Activated T-cell treated with anti-CD3 and anti-CD28 coated beads, Interleukin-2, amount 50 U/mL, for 4 hours (primary cell): ENCODE data around the gene RFC3. TPM values are rescaled to one million over a fixed set of nuclear protein-coding genes. Genes with fewer than 3 reads are reported as not detected.
"Not testable (repeated sequence)": the region's sequence is repeated elsewhere in the genome, so short reads cannot be mapped to it uniquely, and the experiment has no call there.

Experiments used
- ATAC-seq, 2 donors: fragments of 200-7000 bp; cut with Tn5 transposase; one replicate each; pipeline ENCODE4 v1.10.0; 2021
- DNase-seq: peaks from one replicate; pipeline ENCODE4 v3.0.0-alpha.2; 2020
- H3K27me3 Mint-ChIP-seq: one replicate; pipeline ENCODE4 v1.8.0; 2021; ENCODE audit warnings: low read depth, mixed read lengths
- H3K36me3 Mint-ChIP-seq: one replicate; pipeline ENCODE4 v1.8.0; 2022; ENCODE audit warnings: mixed read lengths; ENCODE audit not compliant: insufficient read depth
- H3K4me1 Mint-ChIP-seq: one replicate; pipeline ENCODE4 v1.8.0; 2021; ENCODE audit warnings: low read depth, mixed read lengths
- H3K4me3 Mint-ChIP-seq: one replicate; pipeline ENCODE4 v1.8.0; 2021; ENCODE audit warnings: mild to moderate bottlenecking, moderate library complexity, mixed read lengths
- H3K9me3 Mint-ChIP-seq: one replicate; pipeline ENCODE4 v1.8.0; 2021; ENCODE audit warnings: mixed read lengths
- total RNA-seq, 3 donors: library from RNA; stranded (reverse); gene quantifications; one replicate each; pipeline ENCODE4 v1.2.1, GENCODE V29; 2021

RFC3 gene, protein sequence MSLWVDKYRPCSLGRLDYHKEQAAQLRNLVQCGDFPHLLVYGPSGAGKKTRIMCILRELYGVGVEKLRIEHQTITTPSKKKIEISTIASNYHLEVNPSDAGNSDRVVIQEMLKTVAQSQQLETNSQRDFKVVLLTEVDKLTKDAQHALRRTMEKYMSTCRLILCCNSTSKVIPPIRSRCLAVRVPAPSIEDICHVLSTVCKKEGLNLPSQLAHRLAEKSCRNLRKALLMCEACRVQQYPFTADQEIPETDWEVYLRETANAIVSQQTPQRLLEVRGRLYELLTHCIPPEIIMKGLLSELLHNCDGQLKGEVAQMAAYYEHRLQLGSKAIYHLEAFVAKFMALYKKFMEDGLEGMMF
- total RNA-seq: 10 to 100 TPM; 35.2 to 44.6 (median 43.8) TPM

DNA sequence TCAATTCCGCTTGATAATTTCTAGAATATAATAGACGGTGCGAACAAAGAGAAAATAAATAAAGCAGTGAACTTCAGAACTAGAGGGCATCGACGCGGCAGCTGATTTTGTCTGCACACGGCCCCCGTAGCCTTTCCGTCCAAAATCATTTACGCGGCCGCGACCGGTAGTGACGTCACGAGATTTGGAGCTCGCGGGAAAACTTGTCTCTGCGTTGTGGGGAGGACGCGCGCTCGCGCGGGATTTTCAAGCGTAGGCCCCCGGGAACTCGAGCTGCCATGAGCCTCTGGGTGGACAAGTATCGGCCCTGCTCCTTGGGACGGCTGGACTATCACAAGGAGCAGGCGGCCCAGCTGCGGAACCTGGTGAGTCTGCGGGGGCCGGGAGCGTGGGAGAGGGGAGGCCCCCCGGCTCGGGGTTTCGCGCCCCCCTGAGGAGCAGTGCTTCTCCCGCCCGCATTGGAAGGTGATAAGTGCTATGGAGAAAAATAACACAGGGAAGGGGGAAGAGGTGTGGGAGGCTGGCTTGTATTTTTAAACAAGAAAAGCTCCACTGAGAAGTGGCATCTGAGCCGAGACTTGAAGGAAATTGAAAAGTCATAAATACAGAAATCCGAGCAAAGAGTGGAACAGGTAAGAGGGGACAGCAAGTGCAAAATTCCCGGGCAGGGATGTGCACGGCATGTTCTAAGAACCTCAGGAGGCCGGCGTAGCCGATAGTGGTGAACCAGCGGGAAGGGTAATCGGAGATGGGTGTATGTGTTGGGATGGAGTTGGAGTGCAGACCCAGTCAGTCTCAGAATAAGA is at the start of gene RFC3:
Gene RFC3 (plus strand): TSS at position 249 of the 806 bp plus-strand sequence. CDS start 30 bp downstream, at position 279.
- no peaks in the 10 kb centered on the region for H3K9me3 Mint-ChIP-seq
- ATAC-seq: peak; percentile 96 to 97
- H3K4me3 Mint-ChIP-seq: peak within 1 kb of the TSS; percentile 93
- H3K27me3 Mint-ChIP-seq: peaks cover 5% of the 10 kb centered on the region
- peaks cover 16% of the 10 kb centered on the region for H3K4me1 Mint-ChIP-seq
- DNase-seq: peak; percentile 86
- H3K36me3 Mint-ChIP-seq: peaks cover 8% of the 10 kb centered on the region

DNA sequence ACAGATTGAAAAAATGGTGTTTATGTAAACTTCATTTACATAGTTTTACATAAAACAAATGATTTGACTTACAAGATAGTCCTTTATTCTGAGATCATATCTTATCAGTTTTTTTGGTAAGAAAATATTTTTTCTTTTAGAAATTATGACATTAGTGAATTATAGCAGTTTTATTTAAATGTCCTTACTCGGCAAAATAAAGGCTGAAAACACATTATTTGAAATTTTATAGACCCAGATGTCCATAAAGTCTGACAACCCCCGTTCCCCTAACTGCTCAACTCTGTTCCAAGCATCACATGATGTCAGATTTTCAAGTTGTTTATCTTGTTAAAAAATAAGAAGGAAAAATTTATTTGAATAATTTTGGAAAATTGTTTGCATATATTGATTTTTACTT is 46.7 kb upstream of the RFC3 start:
- Mint-ChIP-seq H3K4me3 (no peak overlapping the region), H3K27me3 (peaks cover 5% of the 10 kb centered on the region), H3K9me3 (no peaks in the 10 kb centered on the region), H3K36me3 (peaks cover 2% of the 10 kb centered on the region), H3K4me1 (no peaks in the 10 kb centered on the region)
- DNase-seq (no peak), ATAC-seq (no peak)

DNA sequence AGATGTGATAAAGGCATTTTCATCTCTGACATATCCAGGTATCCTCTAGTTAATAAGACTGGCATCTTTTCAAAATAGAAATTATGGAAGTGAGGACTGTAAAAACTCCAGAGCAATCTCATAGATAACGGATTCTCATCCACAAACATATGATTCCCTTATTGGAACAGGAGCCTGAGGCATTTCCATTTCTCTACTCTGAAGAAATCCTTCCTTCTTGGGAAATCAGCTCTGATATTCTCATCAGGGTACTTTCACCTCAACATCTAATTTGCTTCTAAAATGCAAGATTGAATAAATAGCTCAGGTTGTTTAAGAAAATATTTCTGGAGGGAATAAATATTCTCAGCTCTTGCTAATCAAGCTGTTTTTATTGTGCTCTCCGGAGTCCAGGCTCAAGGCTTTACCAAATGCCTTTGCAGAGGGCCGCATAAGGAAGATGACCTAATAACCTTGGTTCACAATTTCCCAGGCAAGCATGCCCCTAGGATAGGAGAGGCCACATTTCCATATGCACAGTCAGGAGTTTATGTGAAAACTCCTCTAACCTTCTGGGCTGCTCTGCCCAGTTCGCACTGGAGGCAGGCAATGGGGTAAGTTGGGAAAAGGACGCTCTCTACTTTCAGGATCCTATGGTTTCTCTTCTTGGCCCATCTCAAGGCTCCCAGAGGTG is 44.0 kb upstream of the RFC3 start:
- H3K27me3 Mint-ChIP-seq: no peaks in the 10 kb centered on the region
- H3K36me3 Mint-ChIP-seq: no peaks in the 10 kb centered on the region
- no peak overlapping the region for H3K4me3 Mint-ChIP-seq
- DNase-seq (no peak), ATAC-seq (no peak)
- H3K9me3 Mint-ChIP-seq: no peaks in the 10 kb centered on the region
- H3K4me1 Mint-ChIP-seq: no peaks in the 10 kb centered on the region

DNA sequence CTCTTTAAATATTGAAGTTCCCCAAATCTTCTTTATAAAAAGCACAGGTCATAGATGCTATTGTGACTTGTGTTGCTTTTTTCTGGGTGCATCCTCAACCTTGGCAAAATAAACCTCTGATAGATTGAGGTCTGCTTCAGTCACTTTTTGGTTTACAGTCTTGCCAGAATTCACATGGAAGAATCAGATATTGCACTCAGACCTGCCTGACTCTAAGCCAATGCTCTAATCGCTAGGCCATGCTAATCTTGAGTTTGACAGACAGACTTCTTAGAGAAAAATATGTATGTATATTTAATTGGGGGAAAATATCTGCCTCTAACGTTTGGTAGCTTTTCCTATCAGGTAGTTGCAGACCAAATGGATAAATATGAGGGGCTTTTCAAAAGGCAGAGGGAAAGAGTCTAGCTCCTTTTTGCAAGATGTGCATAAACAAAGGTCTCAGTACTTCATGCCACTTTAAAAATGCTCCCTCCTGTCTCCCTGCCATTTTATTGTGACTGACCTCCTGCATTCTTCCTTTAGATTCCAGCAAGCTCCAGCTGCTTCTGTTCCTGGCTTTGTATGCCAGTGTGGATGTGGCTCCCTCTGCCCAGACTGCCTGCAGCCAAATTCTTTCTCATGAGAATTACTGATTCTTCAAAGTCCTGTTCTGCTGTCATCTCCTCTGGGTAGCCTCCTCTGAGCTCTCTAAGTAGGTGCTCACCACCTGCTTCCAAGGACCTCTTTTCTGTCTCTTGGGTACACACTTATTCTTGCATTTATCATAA is 42.4 kb upstream of the RFC3 start:
- Mint-ChIP-seq H3K4me1 (no peaks in the 10 kb centered on the region), H3K27me3 (peaks cover under 1% of the 10 kb centered on the region), H3K9me3 (no peaks in the 10 kb centered on the region), H3K4me3 (no peak overlapping the region), H3K36me3 (no peaks in the 10 kb centered on the region)
- no peak for ATAC-seq
- DNase-seq: no peak

DNA sequence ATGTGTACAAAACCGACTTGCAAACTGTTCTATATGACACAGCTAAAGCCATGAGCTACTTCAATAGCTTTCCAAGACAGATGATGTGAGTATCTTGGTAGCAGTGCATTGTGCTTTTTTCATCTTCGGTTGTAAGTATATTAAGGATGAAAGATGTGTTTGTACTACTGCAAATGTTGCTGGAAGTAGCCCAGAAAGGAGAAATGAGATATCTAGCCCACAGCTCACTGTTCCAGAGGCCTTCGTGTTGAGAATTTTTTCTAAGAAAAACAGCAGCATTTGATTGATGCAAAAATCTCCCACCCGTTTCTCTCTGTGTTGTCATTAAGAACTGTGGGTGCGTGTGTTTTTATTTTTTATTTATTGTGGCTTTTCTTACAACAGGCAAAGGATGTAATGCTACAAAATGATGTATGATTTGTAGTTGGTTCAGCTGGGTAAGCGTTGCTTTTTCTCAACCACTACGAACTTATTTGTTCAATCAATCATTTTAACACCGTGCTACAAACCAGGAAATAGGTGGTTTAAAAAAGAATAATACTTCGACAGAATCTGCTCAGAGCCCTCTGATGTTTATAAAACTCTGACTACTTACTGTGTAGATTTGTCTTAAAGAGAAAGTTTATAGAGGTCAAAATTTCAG is 41.6 kb upstream of the RFC3 start:
- no peaks in the 10 kb centered on the region for H3K4me1 Mint-ChIP-seq
- no peaks in the 10 kb centered on the region for H3K36me3 Mint-ChIP-seq
- DNase-seq (no peak), ATAC-seq (no peak)
- no peak overlapping the region for H3K4me3 Mint-ChIP-seq
- peaks cover 2% of the 10 kb centered on the region for H3K27me3 Mint-ChIP-seq
- no peaks in the 10 kb centered on the region for H3K9me3 Mint-ChIP-seq

DNA sequence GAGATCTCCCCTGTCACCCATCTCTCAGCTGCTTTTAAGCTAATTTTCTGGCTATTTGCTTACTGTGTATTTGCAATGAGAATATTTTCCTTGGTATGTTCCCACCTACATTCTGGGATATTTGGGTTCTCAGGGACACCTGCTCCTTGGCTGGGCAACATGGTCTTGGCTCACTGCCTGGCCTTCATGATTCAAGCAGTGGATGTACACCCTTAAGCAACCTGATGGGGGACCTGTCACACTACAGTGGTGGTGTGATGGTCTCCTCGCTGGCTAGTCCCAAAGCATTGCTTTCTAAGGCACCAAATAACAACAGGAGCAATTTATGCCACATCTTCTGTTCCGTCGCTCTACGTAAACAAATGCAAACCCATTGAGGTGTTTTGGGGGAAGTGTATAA is 35.3 kb upstream of the RFC3 start:
- ATAC-seq: no peak
- Mint-ChIP-seq H3K27me3 (peaks cover 7% of the 10 kb centered on the region), H3K4me3 (no peak overlapping the region), H3K36me3 (no peaks in the 10 kb centered on the region), H3K4me1 (peaks cover 12% of the 10 kb centered on the region), H3K9me3 (no peaks in the 10 kb centered on the region)
- no peak for DNase-seq

DNA sequence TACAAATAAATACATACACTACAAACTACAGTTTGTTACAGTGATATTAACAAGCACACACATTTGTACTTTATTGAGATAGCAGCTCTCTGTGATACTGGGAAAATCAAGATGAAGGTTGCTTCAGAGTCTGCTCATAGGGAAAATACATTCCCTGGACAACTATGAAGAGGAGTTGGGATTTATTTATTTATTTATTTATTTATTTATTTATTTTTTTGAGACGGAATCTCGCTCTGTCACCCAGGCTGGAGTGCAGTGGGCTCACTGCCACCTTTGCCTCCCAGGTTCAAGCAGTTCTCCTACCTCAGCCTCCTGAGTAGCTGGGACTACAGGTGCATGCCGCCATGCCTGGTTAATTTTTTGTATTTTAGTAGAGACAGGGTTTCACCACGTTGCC is 34.7 kb upstream of the RFC3 start:
- H3K27me3 Mint-ChIP-seq, DNase-seq, H3K9me3 Mint-ChIP-seq, ATAC-seq, H3K4me3 Mint-ChIP-seq, H3K36me3 Mint-ChIP-seq: not testable (repeated sequence)
- peaks cover 15% of the 10 kb centered on the region for H3K4me1 Mint-ChIP-seq

DNA sequence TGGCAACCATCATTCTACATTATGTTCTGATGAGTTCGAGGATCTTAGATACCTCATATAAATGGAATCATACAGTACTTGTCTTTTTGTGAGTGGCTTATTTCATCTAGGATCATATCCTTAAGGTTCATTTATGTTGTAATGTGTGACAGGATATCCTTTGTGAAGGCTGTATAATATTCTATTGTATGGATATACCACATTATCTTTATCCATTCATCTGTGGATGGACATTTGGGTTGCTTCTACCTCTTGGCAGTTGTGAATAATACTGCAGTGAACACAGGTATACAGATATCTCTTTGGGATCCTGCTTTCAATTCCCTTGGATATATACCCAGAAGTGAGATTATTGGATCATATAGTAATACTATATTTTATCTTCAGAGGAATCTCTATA is 33.2 kb upstream of the RFC3 start:
- no peaks in the 10 kb centered on the region for H3K36me3 Mint-ChIP-seq
- DNase-seq: no peak

DNA sequence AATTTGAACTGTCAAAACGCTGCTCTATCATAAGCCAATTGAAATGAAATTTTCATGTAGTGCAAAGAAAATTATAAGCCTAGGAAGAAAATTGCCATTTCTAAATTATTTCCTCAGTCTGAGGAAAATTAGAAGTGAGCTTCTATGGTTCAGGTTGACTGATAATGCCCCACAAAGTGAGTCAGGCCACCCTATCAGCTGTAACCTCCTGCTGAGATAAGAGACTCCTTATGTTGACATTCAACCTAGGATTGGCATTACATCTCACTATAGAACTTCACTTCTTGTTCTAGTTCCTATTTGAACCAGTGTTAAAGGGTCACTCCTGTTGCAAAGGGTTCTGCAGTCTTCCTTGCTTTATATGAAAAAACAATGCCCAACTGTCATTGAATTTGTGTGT is 32.6 kb upstream of the RFC3 start:
- Mint-ChIP-seq H3K4me3 (no peak overlapping the region), H3K9me3 (no peaks in the 10 kb centered on the region), H3K4me1 (peaks cover 15% of the 10 kb centered on the region), H3K36me3 (no peaks in the 10 kb centered on the region), H3K27me3 (peaks cover 7% of the 10 kb centered on the region)
- ATAC-seq: no peak
- no peak for DNase-seq

More for the DNA sequence above, 33.2 kb upstream of the RFC3 start:
- no peaks in the 10 kb centered on the region for H3K9me3 Mint-ChIP-seq
- ATAC-seq: no peak
- H3K4me3 Mint-ChIP-seq: no peak overlapping the region
- H3K4me1 Mint-ChIP-seq: peaks cover 15% of the 10 kb centered on the region
- H3K27me3 Mint-ChIP-seq: peaks cover 7% of the 10 kb centered on the region

DNA sequence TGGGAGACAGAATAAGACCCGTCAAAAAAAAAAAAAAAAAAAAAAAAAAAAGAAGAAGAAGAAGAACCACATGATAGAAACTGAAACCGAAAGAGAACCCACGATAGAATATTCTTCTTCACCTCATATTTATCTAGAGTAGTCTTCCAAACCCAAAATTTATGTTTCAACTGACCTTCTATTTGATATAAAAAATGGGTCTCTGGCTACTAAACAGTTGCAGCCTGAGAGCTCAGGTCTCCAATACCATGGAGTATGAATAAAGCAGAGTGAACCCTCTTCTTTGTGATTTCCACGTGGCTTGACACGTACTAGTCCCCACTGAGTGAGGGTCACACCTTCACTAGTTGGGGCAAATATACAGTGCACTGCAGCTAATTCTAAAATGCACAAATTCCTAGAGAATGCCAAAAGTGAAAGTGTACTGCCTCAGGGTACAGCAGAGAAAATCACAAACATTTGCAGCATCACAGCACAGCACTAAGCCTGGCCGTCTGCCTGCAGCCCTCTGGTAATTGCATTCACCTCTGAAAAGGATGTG is 30.8 kb upstream of the RFC3 start:
- peaks cover under 1% of the 10 kb centered on the region for H3K9me3 Mint-ChIP-seq
- peaks cover 16% of the 10 kb centered on the region for H3K4me1 Mint-ChIP-seq
- no peaks in the 10 kb centered on the region for H3K36me3 Mint-ChIP-seq

DNA sequence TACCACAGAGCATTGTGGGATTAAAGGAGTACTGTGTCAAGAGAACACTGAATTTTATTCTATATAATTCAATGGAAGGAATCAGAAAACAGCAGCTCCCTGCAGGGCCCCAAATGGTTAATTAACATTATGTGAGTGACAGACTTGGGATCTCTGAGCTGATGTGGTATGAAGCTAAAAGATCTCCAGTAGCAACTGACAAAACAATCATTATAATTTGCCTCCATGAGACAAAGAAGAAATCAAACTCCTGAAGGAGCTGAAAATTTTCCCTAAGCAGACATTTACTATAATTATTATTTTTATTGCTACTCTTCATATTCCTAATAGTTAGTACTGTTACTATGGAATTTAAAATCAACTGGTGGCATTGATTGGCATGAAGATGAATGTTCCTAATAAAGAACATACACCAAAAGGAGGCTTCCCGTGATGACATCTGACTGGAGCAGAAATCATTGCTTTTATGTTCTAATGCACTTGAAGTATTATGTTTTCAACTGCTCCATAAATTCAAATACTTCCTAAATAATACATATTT is 28.8 kb upstream of the RFC3 start:
- Mint-ChIP-seq H3K4me1 (peaks cover 16% of the 10 kb centered on the region), H3K4me3 (no peak overlapping the region), H3K36me3 (no peaks in the 10 kb centered on the region), H3K27me3 (no peaks in the 10 kb centered on the region), H3K9me3 (peaks cover 3% of the 10 kb centered on the region)
- no peak for ATAC-seq
- DNase-seq: no peak

More for the DNA sequence above, 30.8 kb upstream of the RFC3 start:
- DNase-seq (no peak), ATAC-seq (peak; percentile 25 to 46)
- no peaks in the 10 kb centered on the region for H3K27me3 Mint-ChIP-seq
- H3K4me3 Mint-ChIP-seq: peak overlapping the region; percentile 75

DNA sequence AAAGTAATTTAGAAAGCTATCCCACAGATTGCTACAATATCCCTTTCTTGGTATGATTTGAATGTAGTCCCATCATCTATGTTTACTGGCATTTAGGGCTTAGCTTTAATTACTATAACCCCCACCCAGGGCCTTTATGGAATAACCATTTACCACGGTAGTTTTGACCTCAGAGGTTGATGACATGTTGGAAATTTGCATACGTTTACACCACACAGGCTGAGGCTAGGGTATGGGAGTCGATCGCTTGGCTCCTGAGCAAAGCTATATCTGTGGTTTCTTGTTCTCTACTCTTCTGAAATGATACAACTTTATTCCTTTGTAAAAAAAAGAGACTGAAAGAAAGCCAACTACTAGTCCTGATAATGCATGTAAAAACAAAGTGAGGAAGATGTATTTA is 28.2 kb upstream of the RFC3 start:
- H3K27me3 Mint-ChIP-seq: no peaks in the 10 kb centered on the region
- ATAC-seq (no peak), DNase-seq (no peak)
- peaks cover 3% of the 10 kb centered on the region for H3K9me3 Mint-ChIP-seq
- peaks cover 16% of the 10 kb centered on the region for H3K4me1 Mint-ChIP-seq
- H3K36me3 Mint-ChIP-seq: no peaks in the 10 kb centered on the region
- no peak overlapping the region for H3K4me3 Mint-ChIP-seq

DNA sequence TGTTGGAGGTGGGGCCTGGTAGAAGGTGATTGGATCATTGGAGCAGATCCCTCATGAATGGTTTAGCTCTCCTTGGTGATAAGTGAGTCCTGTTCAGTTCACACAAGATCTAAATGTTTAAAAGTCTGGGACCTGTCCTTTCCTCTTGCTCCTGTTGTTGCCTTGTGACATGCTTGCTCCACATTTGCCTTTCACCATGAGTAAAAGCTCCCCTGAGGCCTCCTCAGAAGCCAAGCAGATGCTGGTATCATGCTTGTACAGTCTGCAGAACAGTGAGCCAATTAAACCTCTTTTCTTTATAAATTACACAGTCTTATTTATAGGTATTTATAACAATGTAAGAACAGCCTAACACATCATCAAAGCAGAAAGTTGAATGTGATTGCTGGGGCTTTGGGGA is 24.2 kb upstream of the RFC3 start:
- Mint-ChIP-seq H3K36me3 (no peaks in the 10 kb centered on the region), H3K27me3 (no peaks in the 10 kb centered on the region), H3K4me3 (no peak overlapping the region), H3K9me3 (peaks cover 3% of the 10 kb centered on the region), H3K4me1 (peaks cover 1% of the 10 kb centered on the region)
- no peak for DNase-seq
- no peak for ATAC-seq
